ENCODE results near the gene ZNRF4.
A peak's percentile ranks its signal among the peaks of the same experiment; 100 is the strongest.

ZNRF4 gene

DNA sequence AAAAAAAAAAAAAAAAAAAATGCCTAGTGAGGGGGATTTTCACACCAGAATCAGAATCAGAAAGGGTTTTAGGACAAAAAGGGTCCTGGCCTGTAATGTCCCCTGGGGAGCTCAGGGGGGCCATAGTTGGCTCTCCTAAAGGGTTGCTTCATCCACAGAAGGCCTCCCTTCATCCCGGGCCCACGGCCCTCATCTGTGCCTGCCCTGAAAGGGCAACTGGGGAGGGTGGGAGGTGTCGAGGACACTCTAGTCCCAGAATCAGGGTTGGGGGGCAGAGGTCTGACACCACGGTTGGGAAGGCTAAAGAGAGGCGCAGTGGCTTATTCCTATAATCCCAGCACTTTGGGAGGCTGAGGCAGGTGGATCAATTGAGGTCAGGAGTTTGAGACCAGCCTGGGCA, 22.5 kb upstream of the ZNRF4 start:
- Histone ChIP-seq H3K4me2 (ENCODE audit: low read length) (no peak overlapping the region), H2BK120ac (ENCODE audit: low read depth, low read length) (no peak overlapping the region), H2AK5ac (ENCODE audit: low read length) (no peak overlapping the region), H3K23ac (ENCODE audit: low read length) (no peak overlapping the region), H3K27me3 (ENCODE audit: insufficient read depth, low read length, poor library complexity) (no peaks in the 10 kb centered on the region), H2BK15ac (replicated peaks; ENCODE audit: low read depth) (no peak overlapping the region), H3K36me3 (ENCODE audit: control insufficient read depth, insufficient read depth, low read length) (no peaks in the 10 kb centered on the region), H3K9ac (ENCODE audit: low read length) (no peak overlapping the region), H3K4ac (ENCODE audit: low read depth, low read length) (no peak overlapping the region), H4K8ac (ENCODE audit: low read depth, low read length) (no peak overlapping the region), H2BK5ac (ENCODE audit: low read length) (no peak overlapping the region), H3K18ac (ENCODE audit: low read length) (no peak overlapping the region), H3K4me1 (ENCODE audit: control insufficient read depth, low read depth, low read length) (no peaks in the 10 kb centered on the region), H3K27ac (ENCODE audit: low read depth, low read length) (no peak overlapping the region), H3K4me3 (ENCODE audit: low read length) (no peak overlapping the region), H4K5ac (ENCODE audit: low read length) (no peak overlapping the region), H3K79me1 (ENCODE audit: low read length) (no peaks in the 10 kb centered on the region), H3K56ac (ENCODE audit: low read length) (no peak overlapping the region), H3K79me2 (ENCODE audit: control insufficient read depth, insufficient read depth, low read length) (no peaks in the 10 kb centered on the region)
- WGBS (ENCODE audit: extremely low coverage, insufficient coverage, low lambda C conversion rate), result no CpG with 5 or more reads among the region's 5 CpGs
- no peak for DNase-seq

DNA sequence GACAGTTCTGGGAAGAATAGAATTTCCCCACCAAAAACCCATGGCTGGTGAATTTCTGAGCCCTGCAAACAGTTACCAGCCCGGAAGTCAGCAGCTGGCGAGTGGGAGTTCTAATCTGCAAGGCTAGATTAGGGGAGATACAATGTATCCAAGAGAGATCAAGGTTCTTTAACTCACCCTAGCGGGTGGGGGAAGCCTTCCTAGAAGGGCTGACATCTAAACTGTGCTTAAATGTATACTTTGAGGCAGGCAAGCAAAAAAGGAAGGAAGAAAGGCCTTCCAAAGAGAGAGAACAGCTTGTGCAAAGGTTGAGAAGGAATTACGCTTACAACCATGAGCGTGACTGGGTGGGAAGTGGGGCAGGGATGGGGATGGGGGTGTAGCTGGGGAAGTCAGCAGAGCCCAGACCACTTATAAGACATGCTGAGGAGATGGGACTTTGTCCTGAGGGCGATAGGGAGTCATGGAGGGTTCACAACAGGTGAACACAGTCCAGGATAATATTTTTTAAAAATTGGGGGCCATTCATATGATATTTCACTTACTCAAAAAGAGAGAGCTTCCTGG, 20.8 kb upstream of the ZNRF4 start:
- no peaks in the 10 kb centered on the region for H3K4me1 ChIP-seq (ENCODE audit: control insufficient read depth, low read depth, low read length)
- no peak overlapping the region for H3K4me2 ChIP-seq (ENCODE audit: low read length)
- no peak overlapping the region for H2BK120ac ChIP-seq (ENCODE audit: low read depth, low read length)
- no peak overlapping the region for H2AK5ac ChIP-seq (ENCODE audit: low read length)
- DNase-seq, result peak; percentile 45
- H3K27me3 ChIP-seq (ENCODE audit: insufficient read depth, low read length, poor library complexity), result no peaks in the 10 kb centered on the region
- no peak overlapping the region for H2BK15ac ChIP-seq (replicated peaks; ENCODE audit: low read depth)
- H4K8ac ChIP-seq (ENCODE audit: low read depth, low read length), result no peak overlapping the region
- no peaks in the 10 kb centered on the region for H3K79me1 ChIP-seq (ENCODE audit: low read length)
- no peak overlapping the region for H3K56ac ChIP-seq (ENCODE audit: low read length)
- H4K5ac ChIP-seq (ENCODE audit: low read length), result no peak overlapping the region
- H2BK5ac ChIP-seq (ENCODE audit: low read length), result no peak overlapping the region
- no peaks in the 10 kb centered on the region for H3K79me2 ChIP-seq (ENCODE audit: control insufficient read depth, insufficient read depth, low read length)
- H3K27ac ChIP-seq (ENCODE audit: low read depth, low read length), result no peak overlapping the region
- H3K4ac ChIP-seq (ENCODE audit: low read depth, low read length), result no peak overlapping the region
- no peak overlapping the region for H3K23ac ChIP-seq (ENCODE audit: low read length)
- WGBS (ENCODE audit: extremely low coverage, insufficient coverage, low lambda C conversion rate), result no CpG with 5 or more reads among the region's 6 CpGs
- no peak overlapping the region for H3K18ac ChIP-seq (ENCODE audit: low read length)
- no peak overlapping the region for H3K4me3 ChIP-seq (ENCODE audit: low read length)
- no peaks in the 10 kb centered on the region for H3K36me3 ChIP-seq (ENCODE audit: control insufficient read depth, insufficient read depth, low read length)
- H3K9ac ChIP-seq (ENCODE audit: low read length), result no peak overlapping the region

DNA sequence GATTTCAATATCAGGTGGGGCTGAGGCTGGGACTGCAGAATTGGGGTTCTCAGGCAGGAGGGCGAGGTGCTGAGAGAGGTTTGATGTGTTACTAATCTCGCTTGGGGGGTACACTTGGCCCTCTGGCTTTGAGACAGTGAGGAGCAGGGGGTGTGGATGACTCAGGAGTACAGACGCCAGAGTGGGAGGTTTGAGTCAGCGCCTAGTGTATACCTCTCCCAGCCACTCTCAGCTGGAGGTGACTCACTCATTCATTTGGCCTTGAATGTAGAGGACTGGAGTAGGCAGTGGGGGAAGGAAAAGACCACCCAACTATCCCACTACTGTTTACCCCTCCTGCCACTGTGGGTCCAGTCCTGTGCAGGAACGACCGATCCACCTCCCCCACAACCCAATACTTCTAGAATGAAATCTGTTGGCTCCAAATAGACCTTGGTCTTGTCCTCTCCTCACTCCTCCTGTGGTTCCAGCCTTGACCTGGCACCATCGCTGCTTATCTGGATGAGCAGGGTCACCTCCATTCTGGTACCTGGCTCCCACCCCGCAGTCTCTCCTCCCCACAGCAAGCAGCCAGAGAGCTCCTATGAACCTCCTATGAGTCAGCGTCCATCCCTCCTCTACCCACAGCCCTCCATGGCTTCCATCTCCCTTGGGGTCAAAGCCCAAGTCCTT, 20.1 kb upstream of the ZNRF4 start:
- H3K4ac ChIP-seq (ENCODE audit: low read depth, low read length), result no peak overlapping the region
- H3K79me2 ChIP-seq (ENCODE audit: control insufficient read depth, insufficient read depth, low read length), result no peaks in the 10 kb centered on the region
- H2AK5ac ChIP-seq (ENCODE audit: low read length), result no peak overlapping the region
- H2BK120ac ChIP-seq (ENCODE audit: low read depth, low read length), result no peak overlapping the region
- H3K27me3 ChIP-seq (ENCODE audit: insufficient read depth, low read length, poor library complexity), result no peaks in the 10 kb centered on the region
- H2BK5ac ChIP-seq (ENCODE audit: low read length), result no peak overlapping the region
- H3K36me3 ChIP-seq (ENCODE audit: control insufficient read depth, insufficient read depth, low read length), result no peaks in the 10 kb centered on the region
- no peak overlapping the region for H3K18ac ChIP-seq (ENCODE audit: low read length)
- H3K4me3 ChIP-seq (ENCODE audit: low read length), result no peak overlapping the region
- no peaks in the 10 kb centered on the region for H3K79me1 ChIP-seq (ENCODE audit: low read length)
- H4K5ac ChIP-seq (ENCODE audit: low read length), result no peak overlapping the region
- no peak overlapping the region for H3K23ac ChIP-seq (ENCODE audit: low read length)
- no CpG with 5 or more reads among the region's 9 CpGs for WGBS (ENCODE audit: extremely low coverage, insufficient coverage, low lambda C conversion rate)
- no peak overlapping the region for H3K27ac ChIP-seq (ENCODE audit: low read depth, low read length)
- no peak overlapping the region for H4K8ac ChIP-seq (ENCODE audit: low read depth, low read length)
- no peak overlapping the region for H3K9ac ChIP-seq (ENCODE audit: low read length)
- H2BK15ac ChIP-seq (replicated peaks; ENCODE audit: low read depth), result no peak overlapping the region
- H3K4me1 ChIP-seq (ENCODE audit: control insufficient read depth, low read depth, low read length), result no peaks in the 10 kb centered on the region
- H3K4me2 ChIP-seq (ENCODE audit: low read length), result no peak overlapping the region
- no peak overlapping the region for H3K56ac ChIP-seq (ENCODE audit: low read length)
- DNase-seq, result peak; percentile 58

DNA sequence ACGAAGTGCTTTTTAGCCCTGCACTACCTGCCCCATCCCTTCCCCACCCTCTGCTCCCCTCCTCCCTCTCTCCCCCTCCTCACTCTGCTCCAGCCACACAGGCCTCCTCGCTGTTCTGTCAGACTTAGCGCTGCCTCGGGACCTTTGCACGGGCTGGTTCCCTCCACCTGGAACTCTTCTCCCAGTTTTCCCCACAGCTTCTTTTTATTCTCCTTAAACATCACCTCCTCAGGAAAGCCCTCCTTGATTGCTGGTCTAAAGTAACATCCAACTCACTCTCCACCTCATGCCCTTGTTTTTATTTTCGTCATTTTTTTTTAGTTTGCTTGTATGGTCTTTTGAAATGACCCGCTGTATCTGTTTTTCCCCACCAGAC, 19.6 kb upstream of the ZNRF4 start:
- Histone ChIP-seq H2BK5ac (ENCODE audit: low read length) (no peak overlapping the region), H2BK120ac (ENCODE audit: low read depth, low read length) (no peak overlapping the region), H3K4me1 (ENCODE audit: control insufficient read depth, low read depth, low read length) (no peaks in the 10 kb centered on the region), H3K4me2 (ENCODE audit: low read length) (no peak overlapping the region), H3K4me3 (ENCODE audit: low read length) (no peak overlapping the region), H3K9ac (ENCODE audit: low read length) (no peak overlapping the region), H4K5ac (ENCODE audit: low read length) (no peak overlapping the region), H3K27ac (ENCODE audit: low read depth, low read length) (no peak overlapping the region), H3K56ac (ENCODE audit: low read length) (no peak overlapping the region), H2BK15ac (replicated peaks; ENCODE audit: low read depth) (no peak overlapping the region), H2AK5ac (ENCODE audit: low read length) (no peak overlapping the region), H3K36me3 (ENCODE audit: control insufficient read depth, insufficient read depth, low read length) (no peaks in the 10 kb centered on the region), H3K27me3 (ENCODE audit: insufficient read depth, low read length, poor library complexity) (no peaks in the 10 kb centered on the region), H3K79me2 (ENCODE audit: control insufficient read depth, insufficient read depth, low read length) (no peaks in the 10 kb centered on the region), H3K23ac (ENCODE audit: low read length) (no peak overlapping the region), H3K79me1 (ENCODE audit: low read length) (no peaks in the 10 kb centered on the region), H3K4ac (ENCODE audit: low read depth, low read length) (no peak overlapping the region), H4K8ac (ENCODE audit: low read depth, low read length) (no peak overlapping the region), H3K18ac (ENCODE audit: low read length) (no peak overlapping the region)
- no CpG with 5 or more reads among the region's 7 CpGs for WGBS (ENCODE audit: extremely low coverage, insufficient coverage, low lambda C conversion rate)
- no peak for DNase-seq

DNA sequence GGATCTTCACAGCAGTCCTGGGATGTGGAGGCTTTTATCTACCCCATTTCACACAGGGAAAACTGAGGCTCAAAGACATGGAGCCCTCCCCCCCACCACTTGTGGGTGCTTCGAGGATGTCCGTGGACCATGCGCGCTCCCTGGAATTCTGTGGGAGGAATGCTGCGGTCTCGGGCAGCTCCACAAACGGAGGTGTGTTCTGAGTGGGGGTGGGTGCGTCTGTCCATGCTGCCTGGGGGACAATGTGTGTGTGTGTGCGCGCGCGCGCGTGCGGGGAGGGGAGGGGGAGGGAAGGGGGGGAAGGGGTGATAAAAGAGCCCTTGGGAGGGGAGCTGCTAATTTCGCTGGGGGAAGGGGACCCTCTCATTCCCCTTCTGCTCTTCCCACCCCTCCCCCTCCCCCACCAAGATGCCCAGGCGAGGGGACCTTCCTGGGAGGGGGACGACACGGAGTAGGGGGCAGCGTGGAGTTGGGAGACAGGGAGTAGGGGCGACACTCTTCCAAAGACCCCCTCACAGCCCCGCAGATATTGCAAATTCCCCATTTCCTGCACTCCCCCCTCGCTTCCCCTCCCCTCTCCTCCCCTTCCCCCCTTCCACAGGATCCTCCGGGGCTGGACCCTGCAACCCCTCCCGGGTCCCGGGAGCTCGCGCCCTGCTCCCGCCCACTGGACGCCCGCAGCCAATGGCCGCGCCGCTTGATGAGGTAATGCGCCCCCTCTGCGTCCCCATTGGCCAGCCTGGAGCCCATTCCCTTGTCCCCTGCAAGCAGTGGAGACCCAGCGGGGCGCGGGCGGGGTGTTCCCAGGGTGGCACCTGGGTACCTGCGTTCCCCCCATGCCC, 18.9 kb upstream of the ZNRF4 start:
- H2BK5ac ChIP-seq (ENCODE audit: low read length), result no peak overlapping the region
- WGBS (ENCODE audit: extremely low coverage, insufficient coverage, low lambda C conversion rate), result no CpG with 5 or more reads among the region's 41 CpGs

More for the DNA sequence above, 18.9 kb upstream of the ZNRF4 start:
- H3K4me1 ChIP-seq (ENCODE audit: control insufficient read depth, low read depth, low read length), result no peaks in the 10 kb centered on the region
- peak overlapping the region; percentile 71 for H3K56ac ChIP-seq (ENCODE audit: low read length)
- peak overlapping the region; percentile 43 for H3K18ac ChIP-seq (ENCODE audit: low read length)
- no peak overlapping the region for H4K5ac ChIP-seq (ENCODE audit: low read length)
- H3K23ac ChIP-seq (ENCODE audit: low read length), result no peak overlapping the region
- no peak overlapping the region for H2BK15ac ChIP-seq (replicated peaks; ENCODE audit: low read depth)
- peak overlapping the region; percentile 38 for H3K9ac ChIP-seq (ENCODE audit: low read length)
- no peak overlapping the region for H3K27ac ChIP-seq (ENCODE audit: low read depth, low read length)
- no peak overlapping the region for H3K4ac ChIP-seq (ENCODE audit: low read depth, low read length)
- H3K79me2 ChIP-seq (ENCODE audit: control insufficient read depth, insufficient read depth, low read length), result no peaks in the 10 kb centered on the region
- H2AK5ac ChIP-seq (ENCODE audit: low read length), result no peak overlapping the region
- H3K4me3 ChIP-seq (ENCODE audit: low read length), result peak overlapping the region; percentile 33
- H3K4me2 ChIP-seq (ENCODE audit: low read length), result peak overlapping the region; percentile 58
- no peaks in the 10 kb centered on the region for H3K79me1 ChIP-seq (ENCODE audit: low read length)
- H3K27me3 ChIP-seq (ENCODE audit: insufficient read depth, low read length, poor library complexity), result no peaks in the 10 kb centered on the region
- H2BK120ac ChIP-seq (ENCODE audit: low read depth, low read length), result no peak overlapping the region
- H4K8ac ChIP-seq (ENCODE audit: low read depth, low read length), result no peak overlapping the region
- no peaks in the 10 kb centered on the region for H3K36me3 ChIP-seq (ENCODE audit: control insufficient read depth, insufficient read depth, low read length)
- peak; percentile 90 for DNase-seq
